GM23338 (cell line): ENCODE data around the gene CDC14A. TPM values are rescaled to one million over a fixed set of nuclear protein-coding genes. Genes with fewer than 3 reads are reported as not detected.
A peak's percentile ranks its signal among the peaks of the same experiment; 100 is the strongest.
"Not testable (repeated sequence)": the region's sequence is repeated elsewhere in the genome, so short reads cannot be mapped to it uniquely, and the experiment has no call there.

ENCODE experiments used
- ATAC-seq: fragments of 200-7000 bp; cut with Tn5 transposase; 3 replicates; pipeline ENCODE4 v1.9.1; 2020
- DNase-seq: peaks from one replicate; pipeline ENCODE4 v3.0.0-alpha.2; 2015; ENCODE audit warnings: low spot score
- H2AFZ ChIP-seq: fragments of 200-600 bp; sonication (generic); 2 replicates; pipeline ENCODE4 v1.8.0; 2016; ENCODE audit warnings: antibody characterized with exemption, mild to moderate bottlenecking, moderate library complexity
- H3F3A ChIP-seq: fragments of 200-600 bp; sonication (generic); replicated peaks from 2 replicates; pipeline ENCODE4 v1.8.0; 2017; ENCODE audit warnings: antibody characterized with exemption, mixed run types, low read depth
- H3K27ac ChIP-seq: fragments of 200-600 bp; sonication (generic); 2 replicates; pipeline ENCODE4 v1.6.1; 2016; ENCODE audit warnings: low read depth
- H3K27me3 ChIP-seq: fragments of 200-600 bp; sonication (generic); 2 replicates; pipeline ENCODE4 v1.8.0; 2016; ENCODE audit warnings: mild to moderate bottlenecking, mixed run types, moderate library complexity; ENCODE audit not compliant: insufficient read depth
- H3K36me3 ChIP-seq: fragments of 200-600 bp; sonication (generic); 2 replicates; pipeline ENCODE4 v1.8.0; 2016; ENCODE audit warnings: mild to moderate bottlenecking; ENCODE audit not compliant: insufficient read depth
- H3K4me1 ChIP-seq: fragments of 200-600 bp; sonication (generic); 2 replicates; pipeline ENCODE4 v1.8.0; 2016; ENCODE audit warnings: mild to moderate bottlenecking, moderate library complexity; ENCODE audit not compliant: insufficient read depth
- H3K4me2 ChIP-seq: fragments of 200-600 bp; sonication (generic); 2 replicates; pipeline ENCODE4 v1.7.1; 2017; ENCODE audit warnings: mixed run types
- H3K4me3 ChIP-seq: fragments of 200-600 bp; sonication (generic); 2 replicates; pipeline ENCODE4 v1.6.1; 2016; ENCODE audit warnings: mixed run types
- H3K79me2 ChIP-seq: fragments of 200-600 bp; sonication (generic); replicated peaks from 2 replicates; pipeline ENCODE4 v1.8.0; 2017; ENCODE audit warnings: mild to moderate bottlenecking; ENCODE audit not compliant: insufficient read depth
- H3K9me2 ChIP-seq: fragments of 200-600 bp; sonication (generic); 2 replicates; pipeline ENCODE4 v1.8.0; 2017; ENCODE audit not compliant: insufficient read depth
- H4K20me1 ChIP-seq: fragments of 200-600 bp; sonication (generic); replicated peaks from 2 replicates; pipeline ENCODE4 v1.8.0; 2017; ENCODE audit warnings: mild to moderate bottlenecking; ENCODE audit not compliant: insufficient read depth
- H3K27ac Mint-ChIP-seq: 2 replicates; pipeline ENCODE4 v1.8.0; 2020; ENCODE audit warnings: inconsistent platforms, mild to moderate bottlenecking, moderate library complexity, mixed read lengths
- H3K27me3 Mint-ChIP-seq: 3 replicates; pipeline ENCODE4 v1.8.0; 2022; ENCODE audit warnings: low read depth, mild to moderate bottlenecking, moderate library complexity, mixed read lengths, inconsistent platforms; ENCODE audit not compliant: insufficient read depth, poor library complexity
- H3K36me3 Mint-ChIP-seq: 3 replicates; pipeline ENCODE4 v1.8.0; 2021; ENCODE audit warnings: low read depth, mild to moderate bottlenecking, inconsistent platforms, moderate library complexity, mixed read lengths
- H3K4me1 Mint-ChIP-seq: 3 replicates; pipeline ENCODE4 v1.8.0; 2020; ENCODE audit warnings: mild to moderate bottlenecking, inconsistent platforms, mixed read lengths
- H3K4me3 Mint-ChIP-seq: 3 replicates; pipeline ENCODE4 v1.8.0; 2021; ENCODE audit warnings: moderate library complexity, mild to moderate bottlenecking, inconsistent platforms, mixed read lengths
- H3K9me3 Mint-ChIP-seq: 3 replicates; pipeline ENCODE4 v1.8.0; 2020; ENCODE audit warnings: moderate library complexity, mild to moderate bottlenecking, inconsistent platforms, mixed read lengths
- CREB1 ChIP-seq: fragments of 250-450 bp; sonication (Bioruptor Pico); IDR thresholded peaks from 2 replicates; pipeline ENCODE4 v1.5.0; 2020; ENCODE audit warnings: low read depth, mild to moderate bottlenecking, moderate library complexity
- CTCF ChIP-seq, 2 experiments: fragments of 200-600 bp in 1 of 2; sonication (generic) in 1 of 2; conservative IDR thresholded peaks; 2 replicates each; pipeline versions ENCODE4 v1.5.1 to v1.6.1; 2016 to 2017; ENCODE audit warnings: antibody characterized with exemption in 2 of 2, low read depth in 2 of 2, mild to moderate bottlenecking in 2 of 2, moderate library complexity in 1 of 2
- ETS1 ChIP-seq: IDR thresholded peaks from 2 replicates; pipeline ENCODE4 v1.6.1; 2016; ENCODE audit warnings: antibody characterized with exemption
- EZH2 ChIP-seq: fragments of 200-600 bp; sonication (generic); IDR thresholded peaks from one replicate; pipeline ENCODE4 v1.8.0; 2017; ENCODE audit warnings: antibody characterized with exemption, mild to moderate bottlenecking, low read depth; ENCODE audit not compliant: unreplicated experiment
- EZH2phosphoT487 ChIP-seq: fragments of 200-600 bp; sonication (generic); IDR thresholded peaks from one replicate; pipeline ENCODE4 v1.8.1; 2018; ENCODE audit warnings: antibody characterized with exemption; ENCODE audit not compliant: unreplicated experiment
- JUNB ChIP-seq: IDR thresholded peaks from one replicate; pipeline ENCODE4 v1.6.1; 2016; ENCODE audit warnings: antibody characterized with exemption; ENCODE audit not compliant: unreplicated experiment
- NANOG ChIP-seq: IDR thresholded peaks from 2 replicates; pipeline ENCODE4 v1.6.1; 2016; ENCODE audit warnings: antibody characterized with exemption, borderline replicate concordance
- POLR2AphosphoS5 ChIP-seq: IDR thresholded peaks from 2 replicates; pipeline ENCODE4 v1.6.1; 2016; ENCODE audit warnings: antibody characterized with exemption, low read depth
- STAT1 ChIP-seq: IDR thresholded peaks from one replicate; pipeline ENCODE4 v1.6.1; 2016; ENCODE audit warnings: antibody characterized with exemption; ENCODE audit not compliant: unreplicated experiment
- ZNF114 ChIP-seq: fragments of 250-450 bp; sonication (Bioruptor Pico); IDR thresholded peaks from 2 replicates; pipeline ENCODE4 v1.5.0; 2020; ENCODE audit warnings: mild to moderate bottlenecking, moderate library complexity
- ZNF331 ChIP-seq: fragments of 250-450 bp; sonication (Bioruptor Pico); IDR thresholded peaks from 2 replicates; pipeline ENCODE4 v1.5.0; 2020; ENCODE audit warnings: low read depth, mild to moderate bottlenecking, moderate library complexity
- polyA plus RNA-seq: library from polyadenylated mRNA; unstranded; fragments of >200 nt; fragmentation: Nextera tagmentation; extraction: Ambion mirVana; gene quantifications from 2 replicates; pipeline ENCODE4 v1.2.1, GENCODE V29; 2016
- total RNA-seq: library from RNA; depleted of rRNA; stranded (reverse); fragments of >200 nt; shearing (Covaris generic); gene quantifications from 2 replicates; pipeline ENCODE4 v1.2.3, GENCODE V29; 2014
- TF ChIP-seq, protein P1 (sequence below): IDR thresholded peaks from one replicate; pipeline ENCODE4 v1.6.1; 2018; ENCODE audit warnings: antibody characterized with exemption; ENCODE audit not compliant: unreplicated experiment

Gene CDC14A
- total and polyA plus RNA-seq, 2 experiments from 2014 or later: 11.1 to 20.8 TPM

DNA sequence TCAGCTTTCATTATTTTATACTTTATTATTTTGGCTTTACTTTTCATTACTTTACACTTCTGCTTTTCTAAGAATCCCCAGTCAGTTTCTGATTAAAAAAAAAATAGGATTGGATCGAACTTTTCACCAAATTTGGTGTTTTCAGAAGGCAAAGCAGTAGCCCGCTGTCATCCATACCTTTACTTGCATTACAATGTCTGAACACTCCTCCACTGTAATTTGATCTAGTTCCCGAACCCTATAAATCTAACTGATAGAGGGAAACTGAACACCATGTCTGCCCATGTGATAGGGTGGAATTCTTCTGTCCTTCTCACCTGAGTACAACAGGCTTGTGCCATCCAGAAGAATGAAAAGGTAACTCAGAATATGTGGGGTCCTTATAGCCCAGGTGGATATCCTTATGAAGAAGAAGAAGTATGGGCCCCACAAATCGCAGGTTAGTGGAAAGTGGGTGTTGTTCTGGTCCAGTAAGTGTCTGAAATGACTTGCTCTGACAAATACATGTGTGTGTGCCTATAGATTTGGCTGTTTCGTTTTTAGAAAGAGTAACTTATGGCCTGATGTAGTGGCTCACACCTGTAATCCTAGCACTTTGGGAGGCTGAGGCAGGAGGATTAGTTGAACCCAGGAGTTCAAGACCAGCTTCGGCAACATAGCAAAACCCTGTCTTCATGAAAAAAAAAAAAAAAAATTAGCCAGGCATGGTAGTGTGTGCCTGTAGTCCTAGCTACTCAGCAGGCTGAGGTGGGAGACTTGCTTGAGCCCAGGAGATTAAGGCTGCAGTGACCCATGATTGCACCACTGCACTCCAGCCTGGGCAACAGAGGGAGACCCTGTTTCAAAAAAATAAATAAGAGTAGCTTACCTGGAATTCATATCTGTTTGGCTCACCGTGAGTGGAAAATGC is 26.6 kb upstream of the CDC14A start (continued):
- no peak for TF ChIP-seq ETS1
- no peak for TF ChIP-seq STAT1
- no peak for TF ChIP-seq CTCF (conservative IDR thresholded peaks at IDR 0.05; ENCODE audit: low read depth in 2 of 2)
- TF ChIP-seq EZH2: no peak
- no peak for TF ChIP-seq POLR2AphosphoS5
- 0 out of 2 replicates have a peak, but pooled peaks have one; percentile 35 for TF ChIP-seq CREB1 (CRISPR knock-in tag)
- no peak for TF ChIP-seq EZH2phosphoT487
- TF ChIP-seq NANOG: no peak
- no peak for TF ChIP-seq ZNF331 (CRISPR knock-in tag)
- TF ChIP-seq JUNB: no peak
- TF ChIP-seq ZNF114 (CRISPR knock-in tag): no peak
- TF ChIP-seq, protein P1, sequence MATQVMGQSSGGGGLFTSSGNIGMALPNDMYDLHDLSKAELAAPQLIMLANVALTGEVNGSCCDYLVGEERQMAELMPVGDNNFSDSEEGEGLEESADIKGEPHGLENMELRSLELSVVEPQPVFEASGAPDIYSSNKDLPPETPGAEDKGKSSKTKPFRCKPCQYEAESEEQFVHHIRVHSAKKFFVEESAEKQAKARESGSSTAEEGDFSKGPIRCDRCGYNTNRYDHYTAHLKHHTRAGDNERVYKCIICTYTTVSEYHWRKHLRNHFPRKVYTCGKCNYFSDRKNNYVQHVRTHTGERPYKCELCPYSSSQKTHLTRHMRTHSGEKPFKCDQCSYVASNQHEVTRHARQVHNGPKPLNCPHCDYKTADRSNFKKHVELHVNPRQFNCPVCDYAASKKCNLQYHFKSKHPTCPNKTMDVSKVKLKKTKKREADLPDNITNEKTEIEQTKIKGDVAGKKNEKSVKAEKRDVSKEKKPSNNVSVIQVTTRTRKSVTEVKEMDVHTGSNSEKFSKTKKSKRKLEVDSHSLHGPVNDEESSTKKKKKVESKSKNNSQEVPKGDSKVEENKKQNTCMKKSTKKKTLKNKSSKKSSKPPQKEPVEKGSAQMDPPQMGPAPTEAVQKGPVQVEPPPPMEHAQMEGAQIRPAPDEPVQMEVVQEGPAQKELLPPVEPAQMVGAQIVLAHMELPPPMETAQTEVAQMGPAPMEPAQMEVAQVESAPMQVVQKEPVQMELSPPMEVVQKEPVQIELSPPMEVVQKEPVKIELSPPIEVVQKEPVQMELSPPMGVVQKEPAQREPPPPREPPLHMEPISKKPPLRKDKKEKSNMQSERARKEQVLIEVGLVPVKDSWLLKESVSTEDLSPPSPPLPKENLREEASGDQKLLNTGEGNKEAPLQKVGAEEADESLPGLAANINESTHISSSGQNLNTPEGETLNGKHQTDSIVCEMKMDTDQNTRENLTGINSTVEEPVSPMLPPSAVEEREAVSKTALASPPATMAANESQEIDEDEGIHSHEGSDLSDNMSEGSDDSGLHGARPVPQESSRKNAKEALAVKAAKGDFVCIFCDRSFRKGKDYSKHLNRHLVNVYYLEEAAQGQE: no peak

DNA sequence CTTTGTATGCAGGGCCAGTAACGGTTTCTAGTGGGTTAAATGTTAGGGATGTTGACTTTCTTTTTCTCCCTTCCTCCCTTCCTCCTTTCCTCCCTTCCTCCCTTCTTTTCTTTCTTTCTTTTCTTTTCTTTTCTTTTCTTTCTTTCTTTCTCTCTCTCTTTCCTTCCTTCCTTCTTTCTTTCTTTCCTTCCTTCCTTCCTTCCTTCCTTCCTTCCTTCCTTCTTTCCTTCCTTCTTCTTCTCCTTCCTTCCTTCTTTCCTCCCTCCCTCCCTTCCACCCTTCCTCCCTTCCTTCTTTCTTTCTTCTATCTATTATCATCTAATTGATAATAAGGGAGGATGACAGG is 26.0 kb upstream of the CDC14A start:
- not testable (repeated sequence) for H3K4me2 ChIP-seq, DNase-seq, H3K27ac ChIP-seq, H3F3A ChIP-seq, H3K36me3 ChIP-seq, H3K27ac Mint-ChIP-seq, H3K36me3 Mint-ChIP-seq, H2AFZ ChIP-seq, H3K27me3 Mint-ChIP-seq, H3K79me2 ChIP-seq, H3K9me3 Mint-ChIP-seq, H3K4me3 Mint-ChIP-seq, ATAC-seq, H3K4me3 ChIP-seq, H3K9me2 ChIP-seq, H4K20me1 ChIP-seq, H3K27me3 ChIP-seq
- H3K4me1 ChIP-seq: peaks cover 16% of the 10 kb centered on the region
- peaks cover 28% of the 10 kb centered on the region for H3K4me1 Mint-ChIP-seq
